Ishikawa (cell line): Measurements from ENCODE around the gene ACACB.

Experiments
- CEBPB ChIP-seq: IDR thresholded peaks from 2 replicates; pipeline ENCODE4 v1.6.1; 2012
- CREB1 ChIP-seq: IDR thresholded peaks from 2 replicates; pipeline ENCODE4 v1.6.1; 2012; ENCODE audit warnings: low read depth
- EGR1 ChIP-seq: IDR thresholded peaks from 2 replicates; pipeline ENCODE4 v1.6.1; 2012
- EP300 ChIP-seq: IDR thresholded peaks from 2 replicates; pipeline ENCODE4 v1.6.1; 2012; ENCODE audit warnings: borderline replicate concordance
- FOXM1 ChIP-seq: IDR thresholded peaks from 2 replicates; pipeline ENCODE4 v1.6.1; 2012; ENCODE audit warnings: low read depth, borderline replicate concordance
- NFIC ChIP-seq: IDR thresholded peaks from 2 replicates; pipeline ENCODE4 v1.6.1; 2012
- RAD21 ChIP-seq: IDR thresholded peaks from 2 replicates; pipeline ENCODE4 v1.6.1; 2012; ENCODE audit warnings: low read depth
- TAF1 ChIP-seq: IDR thresholded peaks from 2 replicates; pipeline ENCODE4 v1.6.1; 2012; ENCODE audit warnings: low read depth, mild to moderate bottlenecking
- TCF12 ChIP-seq: IDR thresholded peaks from 2 replicates; pipeline ENCODE4 v1.6.1; 2012; ENCODE audit warnings: low read depth
- TEAD4 ChIP-seq: IDR thresholded peaks from 2 replicates; pipeline ENCODE4 v1.6.1; 2012
- YY1 ChIP-seq: IDR thresholded peaks from 2 replicates; pipeline ENCODE4 v1.6.1; 2012; ENCODE audit warnings: low read depth
- ZBTB7A ChIP-seq: IDR thresholded peaks from 2 replicates; pipeline ENCODE4 v1.6.1; 2012; ENCODE audit warnings: low read depth
- TF ChIP-seq, protein P1 (sequence below): IDR thresholded peaks from 2 replicates; pipeline ENCODE4 v1.6.1; 2012
- TF ChIP-seq, protein P2 (sequence below): IDR thresholded peaks from 2 replicates; pipeline ENCODE4 v1.6.1; 2012; ENCODE audit warnings: low read depth, mild to moderate bottlenecking
- TF ChIP-seq, protein P3 (sequence below): IDR thresholded peaks from 2 replicates; pipeline ENCODE4 v1.6.1; 2012

ACACB gene

DNA sequence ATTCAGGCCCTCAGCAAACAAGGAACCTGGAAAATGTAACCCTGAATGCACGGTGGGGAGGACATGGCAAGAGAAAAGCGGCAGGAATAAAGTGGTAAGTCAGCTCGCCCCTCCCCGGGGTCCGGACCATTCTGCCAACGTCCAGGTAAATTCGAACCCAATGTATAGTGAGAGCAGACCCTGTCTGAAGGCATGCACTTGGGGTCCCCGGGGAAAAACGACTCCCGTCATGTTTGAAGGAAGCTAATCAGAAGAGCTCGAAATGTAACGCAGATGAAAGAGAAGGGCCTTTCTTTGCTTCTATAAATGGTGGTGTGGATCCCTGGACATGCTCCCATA is 193 bp downstream of the ACACB start:
- TF ChIP-seq TCF12 (no peak), CEBPB (no peak), TAF1 (no peak), RAD21 (no peak), EP300 (no peak), CREB1 (no peak), EGR1 (no peak), FOXM1 (no peak), YY1 (no peak), NFIC (no peak), TEAD4 (no peak), ZBTB7A (no peak)
- TF ChIP-seq, protein P1, sequence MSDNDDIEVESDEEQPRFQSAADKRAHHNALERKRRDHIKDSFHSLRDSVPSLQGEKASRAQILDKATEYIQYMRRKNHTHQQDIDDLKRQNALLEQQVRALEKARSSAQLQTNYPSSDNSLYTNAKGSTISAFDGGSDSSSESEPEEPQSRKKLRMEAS: no peak
- TF ChIP-seq, protein P2, sequence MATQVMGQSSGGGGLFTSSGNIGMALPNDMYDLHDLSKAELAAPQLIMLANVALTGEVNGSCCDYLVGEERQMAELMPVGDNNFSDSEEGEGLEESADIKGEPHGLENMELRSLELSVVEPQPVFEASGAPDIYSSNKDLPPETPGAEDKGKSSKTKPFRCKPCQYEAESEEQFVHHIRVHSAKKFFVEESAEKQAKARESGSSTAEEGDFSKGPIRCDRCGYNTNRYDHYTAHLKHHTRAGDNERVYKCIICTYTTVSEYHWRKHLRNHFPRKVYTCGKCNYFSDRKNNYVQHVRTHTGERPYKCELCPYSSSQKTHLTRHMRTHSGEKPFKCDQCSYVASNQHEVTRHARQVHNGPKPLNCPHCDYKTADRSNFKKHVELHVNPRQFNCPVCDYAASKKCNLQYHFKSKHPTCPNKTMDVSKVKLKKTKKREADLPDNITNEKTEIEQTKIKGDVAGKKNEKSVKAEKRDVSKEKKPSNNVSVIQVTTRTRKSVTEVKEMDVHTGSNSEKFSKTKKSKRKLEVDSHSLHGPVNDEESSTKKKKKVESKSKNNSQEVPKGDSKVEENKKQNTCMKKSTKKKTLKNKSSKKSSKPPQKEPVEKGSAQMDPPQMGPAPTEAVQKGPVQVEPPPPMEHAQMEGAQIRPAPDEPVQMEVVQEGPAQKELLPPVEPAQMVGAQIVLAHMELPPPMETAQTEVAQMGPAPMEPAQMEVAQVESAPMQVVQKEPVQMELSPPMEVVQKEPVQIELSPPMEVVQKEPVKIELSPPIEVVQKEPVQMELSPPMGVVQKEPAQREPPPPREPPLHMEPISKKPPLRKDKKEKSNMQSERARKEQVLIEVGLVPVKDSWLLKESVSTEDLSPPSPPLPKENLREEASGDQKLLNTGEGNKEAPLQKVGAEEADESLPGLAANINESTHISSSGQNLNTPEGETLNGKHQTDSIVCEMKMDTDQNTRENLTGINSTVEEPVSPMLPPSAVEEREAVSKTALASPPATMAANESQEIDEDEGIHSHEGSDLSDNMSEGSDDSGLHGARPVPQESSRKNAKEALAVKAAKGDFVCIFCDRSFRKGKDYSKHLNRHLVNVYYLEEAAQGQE: no peak
- TF ChIP-seq, protein P3, sequence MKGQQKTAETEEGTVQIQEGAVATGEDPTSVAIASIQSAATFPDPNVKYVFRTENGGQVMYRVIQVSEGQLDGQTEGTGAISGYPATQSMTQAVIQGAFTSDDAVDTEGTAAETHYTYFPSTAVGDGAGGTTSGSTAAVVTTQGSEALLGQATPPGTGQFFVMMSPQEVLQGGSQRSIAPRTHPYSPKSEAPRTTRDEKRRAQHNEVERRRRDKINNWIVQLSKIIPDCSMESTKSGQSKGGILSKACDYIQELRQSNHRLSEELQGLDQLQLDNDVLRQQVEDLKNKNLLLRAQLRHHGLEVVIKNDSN: no peak

DNA sequence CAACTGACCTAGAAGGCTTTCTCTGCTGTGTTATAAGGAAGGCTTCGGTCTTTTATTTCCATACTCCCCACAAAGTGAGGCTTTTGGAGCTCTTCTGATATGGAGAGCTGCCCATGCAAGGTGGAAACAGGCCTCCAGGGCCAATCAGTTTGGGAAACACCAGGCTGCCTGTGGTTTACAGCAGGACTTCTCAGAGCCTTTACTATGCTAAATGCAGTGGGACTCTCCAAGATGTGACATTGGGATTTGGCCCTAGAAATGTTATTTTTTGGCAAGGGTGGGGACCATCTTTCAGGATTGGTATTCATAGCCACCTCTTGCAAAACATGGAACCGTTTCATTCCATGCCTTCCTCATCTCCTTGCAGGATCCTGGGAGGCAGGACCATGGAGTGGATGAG is 3.7 kb downstream of the ACACB start:
- TF ChIP-seq RAD21: no peak
- TF ChIP-seq, protein P2: no peak

DNA sequence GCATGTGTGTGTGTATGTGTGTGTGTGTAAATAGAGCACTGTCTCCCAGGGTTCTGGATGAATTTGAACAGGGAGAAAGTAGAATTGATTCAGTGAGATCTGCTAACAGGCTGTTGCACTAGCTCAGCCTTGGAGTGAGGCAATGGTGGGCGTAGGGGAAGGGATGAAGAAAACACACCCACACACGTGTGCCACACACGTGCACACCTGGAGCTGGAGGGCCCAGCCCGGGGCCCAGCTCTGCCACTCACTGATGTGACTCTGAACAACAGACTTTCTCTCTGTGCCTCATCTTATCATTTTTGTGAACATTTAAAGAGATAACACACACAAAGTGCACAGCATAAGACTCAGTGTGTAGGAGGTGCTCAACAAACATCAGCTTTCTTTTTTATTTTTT is 4.2 kb downstream of the ACACB start:
- no peak for TF ChIP-seq TCF12
- no peak for TF ChIP-seq CREB1
- TF ChIP-seq TEAD4: no peak
- TF ChIP-seq TAF1: no peak
- TF ChIP-seq EGR1: no peak
- TF ChIP-seq, protein P1: no peak
- no peak for TF ChIP-seq RAD21
- TF ChIP-seq ZBTB7A: no peak
- TF ChIP-seq EP300: no peak
- TF ChIP-seq, protein P3: no peak
- TF ChIP-seq FOXM1: no peak
- TF ChIP-seq, protein P2: no peak
- TF ChIP-seq YY1: no peak
- no peak for TF ChIP-seq CEBPB
- no peak for TF ChIP-seq NFIC

DNA sequence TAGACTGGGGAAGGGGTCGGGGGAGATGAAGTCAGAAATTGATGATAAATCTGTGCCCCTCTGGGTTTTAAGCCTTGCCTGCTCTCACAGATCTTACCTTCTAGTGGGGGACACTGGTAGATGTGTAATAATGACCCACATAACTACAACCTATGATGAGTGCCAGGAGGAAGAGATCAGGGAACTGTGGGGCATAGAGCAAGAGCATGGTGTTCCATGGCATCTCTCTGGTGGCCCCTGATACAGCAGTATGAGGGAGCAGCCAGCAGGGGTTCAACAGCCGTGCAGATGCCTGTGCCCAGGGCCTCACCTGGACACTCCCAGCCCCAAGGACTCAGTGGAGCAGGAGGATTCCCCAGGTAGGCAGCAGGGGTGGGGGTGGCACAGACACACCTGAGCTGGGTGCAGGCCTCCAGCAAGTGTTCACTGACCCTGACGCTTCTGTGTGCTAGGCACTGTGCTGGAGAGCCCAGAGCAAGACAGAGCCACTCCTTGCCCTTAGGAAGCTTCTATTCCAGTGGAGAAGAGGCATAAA is 5.0 kb downstream of the ACACB start:
- TF ChIP-seq FOXM1 (no peak), TAF1 (no peak), EGR1 (no peak), NFIC (no peak), TCF12 (no peak), CREB1 (no peak), YY1 (no peak), TEAD4 (no peak), ZBTB7A (no peak), RAD21 (no peak), EP300 (no peak), CEBPB (no peak)
- TF ChIP-seq, protein P1: no peak
- TF ChIP-seq, protein P3: no peak
- TF ChIP-seq, protein P2: no peak
